Parietal lobe (tissue), 1 donor: ENCODE measurements around the gene ARL14EPL. TPM values are rescaled to one million over a fixed set of nuclear protein-coding genes. Genes with fewer than 3 reads are reported as not detected.

Experiments used
- total RNA-seq: library from RNA; depleted of rRNA; stranded (reverse); fragments of >200 nt; gene quantifications from one replicate; pipeline ENCODE4 v1.2.3, GENCODE V29; 2014

The ARL14EPL gene
- total RNA-seq, result not detected

GRCh38 chr5:116032094-116032517 lies at the start of gene ARL14EPL:
ARL14EPL (plus strand) TSS chr5:116032472; CDS start chr5:116051466, 18,994 bp downstream.

GRCh38 chr5:116084871-116085715 lies 52.8 kb downstream of the ARL14EPL start, which contains the start of gene COMMD10:
COMMD10 (plus strand) TSS chr5:116085025.

Other genes starting within 250 kb of the ARL14EPL start
- 91.7 TPM for gene CDO1, start 215.8 kb upstream of the ARL14EPL start, total RNA-seq
- gene ATG12, start 190.9 kb upstream of the ARL14EPL start, total RNA-seq, result 98.6 TPM
- gene AP3S1, start 190.5 kb upstream of the ARL14EPL start, total RNA-seq, result 135 TPM
- 7.5 TPM for gene LVRN, start 70.0 kb upstream of the ARL14EPL start, total RNA-seq
- 26.3 TPM for gene COMMD10, start 52.6 kb downstream of the ARL14EPL start, total RNA-seq